GM18909 (cell line): ENCODE data around the gene GNB1L.

Source experiments
- ATAC-seq: cut with Tn5 transposase; IDR thresholded peaks from one replicate; pipeline ENCODE4 v1.9.1; 2021; ENCODE audit warnings: mild to moderate bottlenecking; ENCODE audit not compliant: unreplicated experiment, poor library complexity

Gene GNB1L

DNA sequence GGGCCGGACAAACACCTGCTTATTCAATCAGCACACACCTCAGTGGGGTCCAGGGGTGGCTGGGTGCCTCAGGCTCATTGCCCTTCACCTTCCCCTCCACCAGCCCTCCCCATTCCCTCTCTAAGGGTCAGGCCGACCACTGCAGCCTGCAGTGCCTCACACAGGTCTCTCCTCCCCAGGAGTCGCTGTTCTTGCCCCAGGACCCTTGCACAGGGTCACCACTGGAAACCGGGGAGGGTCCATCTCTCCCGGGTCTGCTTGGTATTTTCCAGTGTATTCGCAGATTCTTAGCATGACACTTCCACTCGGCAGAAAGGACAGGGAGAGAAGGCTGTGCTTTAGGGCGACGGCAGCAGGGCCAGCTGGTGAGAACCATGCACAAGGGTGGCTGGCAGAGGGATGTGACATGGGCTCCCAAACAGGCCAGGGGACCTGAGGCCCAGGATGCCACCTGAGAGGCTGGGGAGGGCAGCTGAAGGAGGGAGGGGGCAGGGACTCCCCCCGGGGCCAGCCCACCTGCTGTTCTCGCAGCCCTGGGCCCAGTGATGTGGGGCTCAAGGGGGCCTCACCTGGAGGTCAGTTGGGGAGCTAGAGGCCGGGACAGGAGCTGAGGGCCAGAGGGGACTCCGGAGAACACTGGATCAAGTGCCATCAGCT is 110.2 kb downstream of the GNB1L start:
- ATAC-seq, result no peak

DNA sequence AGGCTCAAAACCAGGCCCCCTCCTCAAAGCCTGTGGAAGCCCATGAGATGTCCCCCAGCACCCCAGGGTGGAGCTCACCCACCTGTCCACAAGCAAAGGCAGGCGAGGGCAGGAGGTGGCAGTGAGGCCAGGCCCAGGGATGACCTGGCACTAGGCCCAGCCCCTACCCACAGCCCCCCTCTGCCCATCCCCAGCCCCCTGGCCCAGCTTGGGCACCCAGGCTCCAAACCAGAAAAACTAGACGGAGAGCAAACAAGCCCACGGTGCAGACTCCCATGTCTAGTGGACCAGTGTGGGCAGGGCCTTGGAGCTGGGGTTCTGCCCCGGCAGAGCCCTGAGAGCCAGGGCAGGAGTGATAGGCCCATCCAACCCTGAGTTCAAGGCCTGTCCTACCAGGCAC is 111.0 kb downstream of the GNB1L start:
- ATAC-seq, result no peak

DNA sequence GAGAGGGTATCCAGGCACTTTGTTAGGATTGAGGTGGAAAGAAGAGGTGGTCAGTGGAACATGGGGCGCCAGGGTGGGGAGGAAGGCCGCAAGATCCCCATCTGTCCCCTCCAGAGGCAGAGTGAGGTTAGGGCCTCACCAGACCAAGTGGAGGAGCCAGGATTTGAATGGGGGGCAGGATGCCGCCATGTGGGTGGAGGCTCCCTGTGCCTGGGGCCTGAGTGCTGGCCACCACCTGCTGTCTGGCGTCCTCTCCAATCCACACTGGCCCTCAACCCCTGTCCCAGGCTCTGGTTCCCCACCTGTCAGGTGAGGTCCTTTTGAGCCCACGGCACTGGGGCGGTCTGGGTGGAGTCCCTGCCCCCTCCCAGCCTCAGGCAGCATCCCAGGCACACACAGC is 111.6 kb downstream of the GNB1L start:
- no peak for ATAC-seq

DNA sequence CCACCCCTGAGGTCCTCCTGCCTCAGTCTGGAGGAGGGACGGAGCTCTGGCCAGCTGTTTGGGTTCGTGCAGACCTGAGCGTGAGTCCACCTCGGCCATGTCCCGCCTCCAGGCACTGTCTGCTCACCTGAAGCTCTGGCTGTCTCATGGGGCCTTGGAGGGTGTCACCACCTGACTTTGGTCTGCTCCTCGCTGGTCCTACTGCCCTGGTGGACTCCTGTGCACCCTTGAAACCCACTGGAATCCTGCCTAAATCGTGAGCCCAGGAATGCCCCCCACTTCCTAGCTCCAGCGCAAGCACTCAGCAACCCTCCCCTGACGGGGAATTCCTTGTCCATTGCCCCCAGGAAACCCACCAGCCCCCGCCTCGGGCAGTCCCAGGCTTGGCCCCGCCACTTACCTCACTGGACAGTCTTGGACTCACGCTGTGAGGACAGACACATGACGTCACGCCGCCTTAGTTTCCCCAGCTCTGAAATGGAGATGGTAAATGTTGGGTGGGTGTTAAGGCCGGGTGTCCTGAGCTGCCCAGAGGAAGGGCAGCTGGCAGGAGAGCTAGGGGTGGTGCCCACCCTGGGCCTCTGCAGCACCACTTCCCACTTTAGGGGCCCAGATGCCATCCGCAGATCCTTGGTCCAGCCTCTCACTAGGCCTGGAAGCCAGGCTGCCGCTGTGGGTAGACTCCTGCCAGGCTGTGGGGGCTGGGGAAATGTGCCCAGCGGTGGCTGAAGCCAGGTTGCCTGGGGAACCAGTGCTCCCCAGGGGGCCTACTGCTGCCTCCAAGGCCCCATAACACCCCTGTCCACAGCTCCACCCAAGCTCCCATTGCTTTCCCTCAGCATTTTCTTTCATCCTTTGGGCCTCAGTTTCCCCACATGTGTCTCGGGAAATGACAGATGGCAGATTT is 112.3 kb downstream of the GNB1L start:
- no peak for ATAC-seq

DNA sequence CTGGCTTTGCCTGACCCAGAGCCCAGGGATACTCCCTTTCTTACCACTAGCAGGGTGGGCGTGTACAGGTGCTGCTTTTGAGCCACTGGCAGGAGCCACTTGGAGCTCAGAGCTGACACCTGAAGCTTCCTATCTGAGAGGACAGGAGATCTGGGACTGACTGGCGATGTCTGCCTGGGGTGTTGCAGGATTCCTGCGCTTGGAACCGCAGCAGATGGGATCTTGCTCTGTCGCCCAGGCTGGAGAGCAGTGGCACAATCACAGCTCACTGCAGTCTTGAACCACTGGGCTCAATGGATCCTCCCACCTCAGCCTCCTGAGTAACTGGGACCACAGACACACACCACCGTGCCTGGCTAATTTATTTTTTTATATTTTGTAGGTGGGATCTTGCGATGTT is 113.6 kb downstream of the GNB1L start:
- ATAC-seq, result no peak

DNA sequence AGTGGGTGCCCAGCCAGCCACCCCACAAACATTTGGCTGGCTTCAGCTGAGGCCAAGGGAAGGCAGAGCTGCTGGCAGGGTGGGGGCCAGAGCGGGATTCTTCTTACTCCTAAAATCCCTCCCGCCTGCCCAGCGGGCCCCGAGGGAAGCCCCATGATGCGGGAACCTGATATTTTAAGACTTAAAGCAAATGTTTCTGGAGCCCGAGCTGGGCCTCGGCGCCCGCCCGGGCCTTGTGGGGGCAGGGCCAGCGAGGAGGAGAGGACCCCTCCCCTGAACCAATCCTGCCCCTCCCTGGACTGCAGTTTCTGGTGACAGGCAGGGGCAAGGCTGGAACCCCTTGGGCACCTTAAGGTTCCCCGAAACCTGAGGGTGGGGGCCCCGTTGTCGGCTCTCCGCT is 114.1 kb downstream of the GNB1L start:
- ATAC-seq, result no peak

DNA sequence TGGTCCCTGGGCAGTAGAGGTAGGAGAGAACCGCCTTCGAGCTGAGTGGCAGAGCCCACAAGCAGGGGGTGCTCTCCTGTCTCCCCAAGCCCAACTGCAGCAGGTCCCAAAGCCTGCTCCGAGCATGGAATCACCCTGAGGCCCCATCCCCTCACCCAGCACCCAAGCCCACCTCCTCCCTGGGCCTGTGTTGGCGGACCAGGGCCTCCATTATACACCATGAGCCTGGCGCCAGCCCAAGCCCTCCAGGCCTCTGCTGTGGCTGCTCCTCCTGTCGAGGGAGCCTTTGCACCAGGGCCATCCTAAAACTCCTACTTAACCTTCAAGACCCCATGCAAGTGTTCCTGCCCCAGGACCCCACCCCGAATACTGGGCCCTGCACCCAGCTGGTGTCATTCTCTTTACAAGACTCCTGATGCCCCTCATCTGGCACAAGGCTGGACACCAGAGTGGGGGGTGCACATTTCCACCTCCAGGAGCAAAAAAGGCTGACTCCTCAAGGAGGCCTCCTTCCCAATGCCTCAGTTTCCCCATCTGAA is 114.7 kb downstream of the GNB1L start:
- ATAC-seq, result no peak

DNA sequence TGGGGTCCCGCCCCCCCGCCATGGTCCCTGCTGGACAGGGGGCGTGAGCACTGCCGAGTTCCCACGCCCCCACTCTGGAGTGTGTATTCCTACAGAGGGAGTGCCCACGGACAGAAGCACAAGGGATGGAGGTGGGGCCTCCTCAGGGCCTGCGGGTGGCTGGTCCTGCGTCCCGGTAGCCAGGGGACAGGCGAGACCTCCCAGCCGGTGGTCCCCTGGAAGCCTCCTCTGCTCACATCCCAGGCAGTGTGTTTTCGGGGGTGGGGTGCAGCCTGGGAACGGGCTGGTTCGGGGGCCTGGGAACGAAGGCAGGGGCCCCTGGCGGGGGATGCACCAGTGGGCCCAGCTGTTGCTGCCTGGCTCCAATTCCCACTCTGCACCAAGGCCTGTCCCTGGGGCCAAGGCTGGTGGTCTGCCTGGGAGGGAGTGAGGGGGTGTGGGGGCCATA is 115.2 kb downstream of the GNB1L start:
- ATAC-seq, result no peak

DNA sequence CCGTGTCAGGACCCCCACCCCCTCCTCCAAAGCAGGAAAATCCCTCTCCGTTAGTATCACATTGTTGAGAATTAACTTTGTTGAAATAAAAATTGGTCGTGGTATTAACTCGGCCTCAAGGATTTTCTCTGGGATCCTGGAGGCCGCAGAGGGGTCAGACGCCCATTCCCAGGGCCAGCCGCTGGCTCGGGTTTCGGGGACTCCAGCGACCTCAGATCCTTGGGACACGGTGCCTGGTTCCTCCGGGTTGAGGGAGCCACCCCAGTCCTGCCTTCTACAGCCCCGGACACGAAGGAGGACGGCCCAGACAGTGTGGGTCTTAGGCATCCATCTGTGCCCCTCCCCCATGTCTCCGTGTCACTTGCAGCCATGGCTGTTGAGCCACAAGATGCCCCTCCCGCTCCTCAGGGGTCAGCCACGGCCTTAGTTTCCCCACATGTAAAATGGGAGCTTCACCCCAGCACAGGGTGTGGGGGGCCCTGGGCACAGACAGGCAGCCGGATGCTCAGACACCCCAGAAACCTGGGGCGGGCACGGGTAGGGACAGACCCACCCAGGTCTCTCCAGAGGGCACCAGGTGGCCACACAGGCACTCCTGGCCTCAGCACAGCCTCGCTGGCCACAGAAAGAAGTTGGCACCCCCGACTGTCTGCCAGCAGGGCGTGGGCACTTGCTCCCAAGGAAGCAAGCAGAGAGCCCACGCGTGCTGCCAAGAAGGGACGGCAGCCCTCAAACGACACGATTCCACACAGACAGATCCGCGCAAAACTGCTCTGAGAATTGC is 115.8 kb downstream of the GNB1L start:
- ATAC-seq, result no peak

DNA sequence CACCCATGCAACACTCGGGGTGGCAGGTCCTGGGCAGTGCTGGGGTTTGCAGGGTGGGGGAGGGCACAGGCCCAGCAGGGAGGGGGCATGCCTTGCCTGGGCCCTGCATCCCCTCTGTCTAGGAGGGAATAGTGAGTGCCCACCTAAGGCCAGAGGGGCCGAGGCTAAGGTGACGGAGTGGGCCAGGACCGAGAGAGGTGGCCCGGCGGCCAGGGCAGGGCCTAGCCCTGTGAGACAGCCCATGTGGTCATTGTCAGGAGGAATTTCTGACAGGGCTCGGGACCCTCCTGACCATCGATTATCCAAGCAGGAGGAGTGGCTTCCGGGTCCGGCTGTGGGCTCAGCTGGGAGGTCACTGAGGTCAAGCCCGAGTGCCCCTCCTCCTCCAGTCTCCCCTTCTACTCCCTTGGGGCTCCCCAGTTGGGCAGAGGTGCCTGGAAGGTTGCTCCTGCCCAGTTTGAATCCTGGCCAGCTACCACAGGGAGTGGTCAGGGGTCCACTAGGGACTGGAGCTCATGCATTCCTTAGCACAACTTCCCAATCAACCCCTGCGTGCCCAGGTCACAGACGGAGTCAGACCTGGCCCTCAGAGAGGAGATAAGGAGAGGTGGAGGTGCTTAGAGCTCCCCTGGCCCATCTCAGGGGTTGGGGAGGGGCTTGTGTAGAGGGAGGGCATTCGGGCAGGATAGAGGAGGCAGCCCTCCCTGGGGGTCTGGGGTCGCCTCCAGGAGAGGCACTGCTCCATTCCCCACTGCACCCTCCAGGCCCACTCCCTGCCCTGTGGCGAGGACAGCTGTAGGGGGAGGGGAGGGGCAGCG is 116.6 kb downstream of the GNB1L start:
- no peak for ATAC-seq

DNA sequence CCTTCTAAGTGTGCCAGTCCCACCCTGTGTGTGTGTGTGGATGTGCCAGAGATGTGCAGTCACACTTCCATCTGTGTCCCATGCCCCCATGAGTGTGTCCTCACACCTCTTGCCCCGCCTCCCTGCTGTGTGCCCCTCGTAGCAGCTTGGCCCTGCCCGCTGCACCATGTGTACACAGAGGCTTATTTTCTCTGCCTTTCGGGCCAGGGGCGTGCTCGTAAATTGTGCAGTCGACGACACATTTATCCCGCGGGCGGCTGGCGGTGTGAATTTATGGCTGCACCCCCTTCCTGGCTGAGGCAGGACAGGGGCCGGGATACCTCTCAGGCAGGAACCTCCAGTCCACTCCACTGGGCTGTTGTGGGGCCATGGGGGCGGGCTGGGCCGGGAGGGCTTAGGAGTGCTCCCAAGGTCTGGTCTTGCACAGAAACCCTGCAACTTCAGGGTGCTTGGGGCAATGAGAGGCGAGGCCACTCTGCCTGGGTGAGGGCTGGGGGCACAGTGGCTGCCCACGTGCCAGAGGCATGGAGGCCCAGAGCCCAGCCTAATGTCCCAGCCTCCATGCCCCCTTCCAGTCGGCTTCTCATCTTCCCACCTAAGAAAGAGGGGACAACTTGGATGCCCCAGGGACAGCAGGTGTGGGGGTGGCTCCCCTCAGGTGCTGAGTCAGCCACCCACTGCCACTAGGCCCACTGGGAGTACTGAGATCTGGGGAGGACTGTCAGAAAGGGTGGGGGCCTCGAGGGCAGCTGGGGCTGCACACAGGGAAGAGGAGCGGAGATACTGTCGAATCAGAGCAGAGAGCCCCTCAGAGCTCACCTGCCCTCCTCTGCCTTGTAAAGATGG is 118.8 kb downstream of the GNB1L start:
- ATAC-seq, result no peak

DNA sequence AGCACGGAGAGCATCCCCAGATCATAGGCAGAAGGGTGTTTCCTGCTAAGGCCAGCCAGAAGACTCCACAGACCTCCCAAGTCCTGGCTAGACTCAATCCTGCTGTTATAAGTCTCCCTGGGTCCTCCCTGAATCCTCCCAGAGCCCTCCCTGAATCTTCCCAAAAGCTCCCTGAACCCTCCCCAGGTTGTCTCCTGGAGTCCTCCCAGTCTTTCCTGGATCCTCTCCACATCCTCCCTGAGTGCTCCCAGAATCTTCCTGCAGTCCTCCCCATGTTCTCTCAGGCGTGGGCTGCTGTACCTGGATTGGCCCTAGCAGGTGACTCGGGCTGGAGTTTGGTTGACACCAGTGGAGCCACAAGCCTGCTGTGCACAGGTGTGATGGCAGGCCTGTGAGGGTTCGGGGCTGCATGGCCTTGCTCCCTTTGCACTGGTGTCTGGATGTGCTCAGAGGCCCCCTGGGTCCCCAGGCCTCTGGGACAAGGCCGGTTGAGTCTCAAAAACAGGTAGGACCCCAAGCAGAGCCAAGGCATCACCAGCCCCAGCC is 119.8 kb downstream of the GNB1L start:
- no peak for ATAC-seq

DNA sequence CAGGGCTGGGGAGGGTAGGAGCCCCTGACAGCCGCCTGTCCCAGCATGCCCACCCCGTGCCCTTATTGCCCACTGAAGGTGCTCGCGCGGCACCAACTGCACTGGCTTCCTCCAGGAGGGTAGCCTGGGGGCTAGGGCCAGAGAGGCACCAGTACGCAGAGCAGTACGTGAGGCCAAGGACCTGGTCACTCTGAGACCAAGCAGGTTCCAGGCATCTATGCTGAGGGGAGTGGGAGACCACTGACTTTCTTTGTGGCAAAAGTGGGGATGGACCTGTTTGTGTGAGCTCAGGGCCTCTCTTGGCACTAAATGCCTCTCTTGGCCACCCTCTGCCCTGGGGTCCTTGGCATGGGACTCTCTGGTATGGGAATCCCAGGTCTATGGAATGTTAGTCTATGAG is 120.5 kb downstream of the GNB1L start:
- ATAC-seq, result no peak

DNA sequence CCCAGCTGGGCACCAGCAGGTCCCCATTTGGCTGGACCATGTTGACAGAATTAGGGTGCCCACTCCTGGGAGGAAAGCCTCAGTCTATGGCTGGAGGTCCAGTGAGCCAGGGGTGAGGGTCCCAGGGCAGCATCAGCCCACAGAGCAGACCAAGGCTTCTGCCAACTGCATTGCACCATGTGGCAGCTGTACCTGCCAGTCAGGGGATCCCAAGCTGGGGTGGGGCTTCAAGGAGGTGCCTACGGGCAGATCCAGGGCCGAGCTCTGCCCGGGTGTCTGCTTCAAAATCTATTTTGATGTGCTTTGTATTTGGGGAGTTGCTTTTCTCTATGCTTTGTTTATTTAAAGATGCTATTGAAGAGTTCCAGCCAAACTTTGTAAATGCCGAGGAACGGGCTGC is 120.9 kb downstream of the GNB1L start:
- ATAC-seq, result no peak
